Fibroblast of lung (primary cell): ENCODE measurements around the gene CSH2.
"Not testable (repeated sequence)": the region's sequence is repeated elsewhere in the genome, so short reads cannot be mapped to it uniquely, and the experiment has no call there.

Experiments used
- EZH2 ChIP-seq: IDR thresholded peaks from 2 replicates; pipeline ENCODE4 v1.5.1; 2012; ENCODE audit warnings: low read length, control low read depth, mild to moderate bottlenecking; ENCODE audit errors: missing control alignments
- TF ChIP-seq, protein P1 (sequence below), 2 donors: IDR thresholded peaks in 1 of 2; conservative IDR thresholded peaks in 1 of 2; 1 replicate in 1 of 2; 2 replicates in 1 of 2; pipeline ENCODE4 v1.5.1; 2011 to 2012; ENCODE audit warnings: low read length in 2 of 2, control low read depth in 1 of 2, inconsistent platforms in 1 of 2, low read depth in 1 of 2, mild to moderate bottlenecking in 1 of 2

DNA sequence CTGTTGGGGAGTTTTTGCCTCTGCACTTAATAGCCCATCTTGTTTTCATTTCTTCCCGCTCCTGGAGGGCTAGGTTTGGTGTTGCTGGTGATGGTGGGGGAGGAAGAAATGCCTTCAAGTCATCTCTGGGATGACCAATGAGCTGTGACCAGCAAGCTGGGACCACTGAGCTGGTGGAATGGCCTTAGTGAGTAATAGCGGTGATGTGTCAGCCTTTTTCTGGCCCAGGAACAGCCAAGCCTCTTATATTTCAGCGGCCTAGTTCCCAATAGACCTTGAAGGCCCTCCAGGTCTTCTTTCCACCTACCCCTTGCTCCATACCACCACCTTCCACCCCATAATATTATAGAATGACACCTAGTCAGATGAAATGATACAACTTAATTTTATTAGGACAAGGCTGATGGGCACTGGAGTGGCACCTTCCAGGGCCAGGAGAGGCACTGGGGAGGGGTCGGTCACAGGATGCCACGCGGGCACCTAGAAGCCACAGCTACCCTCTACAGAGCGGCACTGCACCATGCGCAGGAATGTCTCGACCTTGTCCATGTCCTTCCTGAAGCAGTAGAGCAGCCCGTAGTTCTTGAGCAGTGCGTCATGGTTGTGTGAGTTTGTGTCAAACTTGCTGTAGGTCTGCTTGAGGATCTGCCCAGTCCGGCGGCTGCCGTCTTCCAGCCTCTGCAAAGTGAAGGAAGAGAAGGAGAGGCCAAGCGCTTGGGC is 1.7 kb downstream of the CSH2 start:
- TF ChIP-seq, protein P1, sequence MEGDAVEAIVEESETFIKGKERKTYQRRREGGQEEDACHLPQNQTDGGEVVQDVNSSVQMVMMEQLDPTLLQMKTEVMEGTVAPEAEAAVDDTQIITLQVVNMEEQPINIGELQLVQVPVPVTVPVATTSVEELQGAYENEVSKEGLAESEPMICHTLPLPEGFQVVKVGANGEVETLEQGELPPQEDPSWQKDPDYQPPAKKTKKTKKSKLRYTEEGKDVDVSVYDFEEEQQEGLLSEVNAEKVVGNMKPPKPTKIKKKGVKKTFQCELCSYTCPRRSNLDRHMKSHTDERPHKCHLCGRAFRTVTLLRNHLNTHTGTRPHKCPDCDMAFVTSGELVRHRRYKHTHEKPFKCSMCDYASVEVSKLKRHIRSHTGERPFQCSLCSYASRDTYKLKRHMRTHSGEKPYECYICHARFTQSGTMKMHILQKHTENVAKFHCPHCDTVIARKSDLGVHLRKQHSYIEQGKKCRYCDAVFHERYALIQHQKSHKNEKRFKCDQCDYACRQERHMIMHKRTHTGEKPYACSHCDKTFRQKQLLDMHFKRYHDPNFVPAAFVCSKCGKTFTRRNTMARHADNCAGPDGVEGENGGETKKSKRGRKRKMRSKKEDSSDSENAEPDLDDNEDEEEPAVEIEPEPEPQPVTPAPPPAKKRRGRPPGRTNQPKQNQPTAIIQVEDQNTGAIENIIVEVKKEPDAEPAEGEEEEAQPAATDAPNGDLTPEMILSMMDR (conservative IDR thresholded peaks at IDR 0.05 in 1 of 2, IDR thresholded peaks at IDR 0.05 in 1 of 2; ENCODE audit: low read depth in 1 of 2, low read length in 2 of 2) = not testable (repeated sequence)
- not testable (repeated sequence) for TF ChIP-seq EZH2
